A549 (cell line): ENCODE results near the gene KYNU.
"Not testable (repeated sequence)": the region's sequence is repeated elsewhere in the genome, so short reads cannot be mapped to it uniquely, and the experiment has no call there.

Source experiments
- CBX8 ChIP-seq: fragments of 200-600 bp; sonication (generic); IDR thresholded peaks from 2 replicates; pipeline ENCODE4 v1.6.1; 2016
- CHD2 ChIP-seq: fragments of 150-350 bp; IDR thresholded peaks from 2 replicates; pipeline ENCODE4 v1.6.1; 2014; ENCODE audit warnings: low read length; ENCODE audit not compliant: partially characterized antibody
- JUN ChIP-seq, 2 experiments: fragments of >200 bp; sonication (Bioruptor Twin); formaldehyde crosslinking; IDR thresholded peaks; 2 replicates in 1 of 2; 3 replicates in 1 of 2; pipeline ENCODE4 v1.6.1; 2016 to 2017
- KDM5A ChIP-seq: fragments of 200-600 bp; sonication (generic); IDR thresholded peaks from 2 replicates; pipeline ENCODE4 v1.6.1; 2016; ENCODE audit warnings: antibody characterized with exemption, mild to moderate bottlenecking
- POLR2A ChIP-seq: IDR thresholded peaks from 2 replicates; pipeline ENCODE4 v1.6.1; 2012; ENCODE audit warnings: mild to moderate bottlenecking, low read length
- TF ChIP-seq, protein P1 (sequence below): fragments of >200 bp; sonication (Bioruptor Twin); formaldehyde crosslinking; IDR thresholded peaks from 3 replicates; pipeline ENCODE4 v1.5.1; 2016
- TF ChIP-seq, protein P2 (sequence below): IDR thresholded peaks from 2 replicates; pipeline ENCODE4 v1.6.1; 2012
- TF ChIP-seq, protein P3 (sequence below): IDR thresholded peaks from 2 replicates; pipeline ENCODE4 v1.6.1; 2012
- TF ChIP-seq, protein P4 (sequence below): fragments of 450-650 bp; IDR thresholded peaks from 2 replicates; pipeline ENCODE4 v1.6.1; 2014; ENCODE audit warnings: antibody characterized with exemption

DNA sequence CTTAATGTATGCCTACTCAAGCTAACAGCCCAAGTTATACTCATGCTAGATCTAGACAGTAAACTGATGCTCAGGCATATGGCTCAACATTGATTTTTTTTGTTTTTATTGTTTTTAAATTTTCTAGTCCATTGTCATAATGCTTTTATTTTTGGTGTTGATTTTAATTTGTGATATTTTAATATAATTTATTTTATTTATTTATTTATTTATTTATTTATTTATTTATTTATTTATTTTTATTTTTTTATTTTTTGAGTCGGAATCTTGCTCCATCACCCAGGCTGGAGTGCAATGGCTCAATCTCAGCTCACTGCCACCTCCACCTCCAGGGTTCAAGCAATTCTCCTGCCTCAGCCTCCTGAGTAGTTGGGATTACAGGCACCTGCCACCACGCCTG, 12.9 kb upstream of the KYNU start:
- TF ChIP-seq, protein P1, sequence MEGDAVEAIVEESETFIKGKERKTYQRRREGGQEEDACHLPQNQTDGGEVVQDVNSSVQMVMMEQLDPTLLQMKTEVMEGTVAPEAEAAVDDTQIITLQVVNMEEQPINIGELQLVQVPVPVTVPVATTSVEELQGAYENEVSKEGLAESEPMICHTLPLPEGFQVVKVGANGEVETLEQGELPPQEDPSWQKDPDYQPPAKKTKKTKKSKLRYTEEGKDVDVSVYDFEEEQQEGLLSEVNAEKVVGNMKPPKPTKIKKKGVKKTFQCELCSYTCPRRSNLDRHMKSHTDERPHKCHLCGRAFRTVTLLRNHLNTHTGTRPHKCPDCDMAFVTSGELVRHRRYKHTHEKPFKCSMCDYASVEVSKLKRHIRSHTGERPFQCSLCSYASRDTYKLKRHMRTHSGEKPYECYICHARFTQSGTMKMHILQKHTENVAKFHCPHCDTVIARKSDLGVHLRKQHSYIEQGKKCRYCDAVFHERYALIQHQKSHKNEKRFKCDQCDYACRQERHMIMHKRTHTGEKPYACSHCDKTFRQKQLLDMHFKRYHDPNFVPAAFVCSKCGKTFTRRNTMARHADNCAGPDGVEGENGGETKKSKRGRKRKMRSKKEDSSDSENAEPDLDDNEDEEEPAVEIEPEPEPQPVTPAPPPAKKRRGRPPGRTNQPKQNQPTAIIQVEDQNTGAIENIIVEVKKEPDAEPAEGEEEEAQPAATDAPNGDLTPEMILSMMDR, result not testable (repeated sequence)
- TF ChIP-seq, protein P2, sequence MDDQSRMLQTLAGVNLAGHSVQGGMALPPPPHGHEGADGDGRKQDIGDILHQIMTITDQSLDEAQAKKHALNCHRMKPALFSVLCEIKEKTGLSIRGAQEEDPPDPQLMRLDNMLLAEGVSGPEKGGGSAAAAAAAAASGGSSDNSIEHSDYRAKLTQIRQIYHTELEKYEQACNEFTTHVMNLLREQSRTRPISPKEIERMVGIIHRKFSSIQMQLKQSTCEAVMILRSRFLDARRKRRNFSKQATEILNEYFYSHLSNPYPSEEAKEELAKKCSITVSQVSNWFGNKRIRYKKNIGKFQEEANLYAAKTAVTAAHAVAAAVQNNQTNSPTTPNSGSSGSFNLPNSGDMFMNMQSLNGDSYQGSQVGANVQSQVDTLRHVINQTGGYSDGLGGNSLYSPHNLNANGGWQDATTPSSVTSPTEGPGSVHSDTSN, result not testable (repeated sequence)
- TF ChIP-seq POLR2A; CHD2; JUN (IDR thresholded peaks at IDR 0.05); CBX8; KDM5A: not testable (repeated sequence)
- TF ChIP-seq, protein P3, sequence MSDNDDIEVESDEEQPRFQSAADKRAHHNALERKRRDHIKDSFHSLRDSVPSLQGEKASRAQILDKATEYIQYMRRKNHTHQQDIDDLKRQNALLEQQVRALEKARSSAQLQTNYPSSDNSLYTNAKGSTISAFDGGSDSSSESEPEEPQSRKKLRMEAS, result not testable (repeated sequence)
- TF ChIP-seq, protein P4, sequence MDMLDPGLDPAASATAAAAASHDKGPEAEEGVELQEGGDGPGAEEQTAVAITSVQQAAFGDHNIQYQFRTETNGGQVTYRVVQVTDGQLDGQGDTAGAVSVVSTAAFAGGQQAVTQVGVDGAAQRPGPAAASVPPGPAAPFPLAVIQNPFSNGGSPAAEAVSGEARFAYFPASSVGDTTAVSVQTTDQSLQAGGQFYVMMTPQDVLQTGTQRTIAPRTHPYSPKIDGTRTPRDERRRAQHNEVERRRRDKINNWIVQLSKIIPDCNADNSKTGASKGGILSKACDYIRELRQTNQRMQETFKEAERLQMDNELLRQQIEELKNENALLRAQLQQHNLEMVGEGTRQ, result not testable (repeated sequence)
